CD4-positive, alpha-beta T cell treated with Interleukin-21 for 1 hour (primary cell): Measurements from ENCODE around the gene NAV3.
"Not testable (repeated sequence)": the region's sequence is repeated elsewhere in the genome, so short reads cannot be mapped to it uniquely, and the experiment has no call there.

Experiments used
- DNase-seq: peaks from one replicate; pipeline ENCODE4 v3.0.0-alpha.2; 2020

Gene NAV3

DNA sequence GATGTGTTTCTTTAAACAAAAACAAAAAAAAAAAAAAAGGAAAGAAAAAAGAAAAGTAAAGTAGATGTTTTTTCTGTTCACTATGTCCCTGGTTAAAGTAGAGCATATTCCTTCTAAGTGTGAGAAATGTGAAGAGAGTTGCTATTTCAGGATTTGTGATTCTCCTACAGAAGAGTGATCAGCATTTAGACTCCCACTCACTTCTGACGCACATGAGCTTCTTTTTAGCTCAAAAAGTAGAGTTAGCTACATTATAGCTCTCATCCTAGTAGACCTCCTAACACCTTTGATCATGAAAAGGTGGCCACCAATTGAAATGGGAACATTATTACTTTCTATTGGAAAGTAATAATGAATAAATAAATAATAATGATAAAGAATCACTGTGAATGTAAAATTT, 368.2 kb downstream of the NAV3 start:
- DNase-seq = no peak

DNA sequence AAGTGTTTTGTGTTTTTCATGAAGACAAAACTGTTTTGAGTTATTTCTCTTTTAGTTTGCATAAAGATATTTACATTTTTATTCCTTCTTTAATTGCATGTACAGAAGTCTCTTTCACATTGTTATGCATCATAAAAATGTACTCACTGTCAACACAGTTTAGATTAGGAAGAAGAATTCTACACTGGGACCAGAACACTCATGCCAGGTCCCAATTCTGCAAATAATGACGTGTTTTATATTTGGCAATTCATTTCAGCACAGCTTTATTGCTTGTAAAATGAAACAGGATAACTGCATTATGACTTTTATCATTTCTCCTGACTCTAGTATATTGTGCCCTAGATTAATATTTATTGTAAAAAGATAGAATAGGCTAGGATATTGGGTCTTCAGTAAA, 369.2 kb downstream of the NAV3 start:
- DNase-seq = no peak

DNA sequence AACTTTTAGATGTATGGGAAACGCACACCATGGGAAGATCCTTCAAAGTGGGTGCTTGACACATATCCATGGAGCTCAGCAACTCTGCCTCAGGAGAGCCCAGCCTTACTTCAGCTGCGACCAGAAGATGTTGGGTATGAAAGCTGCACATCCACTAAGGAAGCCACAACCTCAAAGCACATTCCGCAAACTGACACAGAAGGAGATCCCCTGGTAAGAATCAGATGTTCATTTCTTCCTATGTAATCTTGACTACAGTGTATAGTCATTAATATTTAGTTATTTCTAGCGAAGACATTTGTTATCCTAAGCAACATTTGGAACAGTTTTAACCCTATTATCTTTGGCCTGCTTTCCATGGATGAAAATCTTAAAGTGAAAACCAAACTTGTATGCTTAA, 374.2 kb downstream of the NAV3 start:
- no peak for DNase-seq

DNA sequence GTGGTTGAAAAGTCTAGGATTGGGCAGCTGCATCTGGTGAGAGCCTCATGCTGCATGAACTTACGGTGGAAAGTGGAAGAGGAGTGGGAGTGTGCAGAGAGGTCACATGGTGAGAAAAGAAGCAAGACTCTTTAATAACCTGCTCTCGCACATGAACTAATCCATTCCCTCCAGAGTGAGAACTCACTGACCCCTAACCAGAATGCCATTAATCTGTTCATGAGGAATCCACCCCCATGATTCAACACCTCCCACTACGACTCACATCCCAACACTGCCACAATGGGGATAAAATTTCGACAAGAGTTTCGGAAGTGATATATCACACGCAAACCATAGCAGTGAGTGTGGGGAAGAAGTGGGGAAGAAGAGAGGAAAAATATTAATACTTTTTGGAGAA, 377.4 kb downstream of the NAV3 start:
- no peak for DNase-seq

DNA sequence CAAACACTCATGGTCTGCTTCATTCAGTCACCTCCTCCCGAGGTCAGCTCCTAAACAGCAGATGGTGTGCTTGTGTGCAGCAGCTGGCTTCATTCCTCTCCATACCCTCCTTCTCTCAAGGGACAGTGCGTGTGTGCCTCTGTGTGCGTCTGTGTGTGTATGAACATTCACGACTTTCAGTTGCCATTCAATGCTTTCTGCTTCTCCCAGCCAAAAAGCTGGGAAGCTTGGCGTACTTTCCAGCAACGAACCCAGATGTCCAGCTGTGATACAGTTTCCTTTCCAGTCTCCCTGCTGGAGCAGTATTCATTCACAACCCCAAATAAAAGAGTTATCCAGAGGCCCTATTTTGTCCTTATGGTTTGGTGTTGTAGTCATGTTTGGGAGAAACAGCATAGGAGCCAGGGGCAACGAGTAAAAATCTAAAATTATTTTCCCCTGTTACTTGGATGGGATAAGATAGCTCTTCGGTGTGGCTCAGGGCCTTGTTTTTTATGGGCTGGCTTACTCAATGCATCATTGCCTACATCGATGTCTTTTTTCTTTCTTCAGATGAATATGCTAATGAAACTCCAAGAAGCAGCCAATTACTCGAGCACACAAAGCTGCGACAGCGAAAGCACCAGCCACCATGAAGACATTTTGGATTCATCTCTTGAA, 379.3 kb downstream of the NAV3 start:
- no peak for DNase-seq

DNA sequence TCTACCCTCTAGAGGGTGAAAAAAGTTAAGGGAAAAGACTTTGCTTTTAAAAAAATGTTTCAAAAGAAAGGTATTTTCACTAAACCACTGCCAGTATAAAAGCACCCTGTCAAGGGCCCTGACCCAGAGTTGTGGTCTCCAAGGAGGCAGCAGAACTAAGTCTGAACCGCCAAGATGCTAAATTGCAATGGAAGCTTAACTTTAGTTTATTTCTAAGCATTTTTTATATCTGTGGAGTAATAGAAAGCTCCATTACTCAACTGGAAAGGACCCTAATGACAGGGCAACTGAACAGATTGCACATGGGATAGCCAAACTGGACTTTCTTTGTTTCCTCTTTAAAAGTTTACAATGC, 379.8 kb downstream of the NAV3 start:
- no peak for DNase-seq

DNA sequence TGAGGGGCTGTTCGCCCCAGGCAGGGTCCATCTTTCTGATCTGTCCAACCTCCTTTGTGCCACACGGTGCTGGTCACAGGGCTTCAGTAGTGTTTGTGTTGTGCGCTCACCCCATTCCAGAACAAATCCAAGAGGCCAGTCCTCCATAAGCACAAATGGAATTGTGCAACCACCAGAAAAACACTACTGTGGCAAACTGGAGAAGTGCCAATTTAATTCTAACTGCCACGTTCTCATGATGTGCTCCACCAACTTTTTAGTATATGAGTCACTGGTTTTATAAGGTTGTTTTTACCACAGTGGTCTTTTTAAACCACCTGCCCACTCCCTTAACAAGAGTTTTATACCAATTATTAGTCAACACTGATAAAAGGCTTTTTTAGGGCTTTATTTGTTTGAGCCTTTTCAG, 380.2 kb downstream of the NAV3 start:
- DNase-seq = no peak

DNA sequence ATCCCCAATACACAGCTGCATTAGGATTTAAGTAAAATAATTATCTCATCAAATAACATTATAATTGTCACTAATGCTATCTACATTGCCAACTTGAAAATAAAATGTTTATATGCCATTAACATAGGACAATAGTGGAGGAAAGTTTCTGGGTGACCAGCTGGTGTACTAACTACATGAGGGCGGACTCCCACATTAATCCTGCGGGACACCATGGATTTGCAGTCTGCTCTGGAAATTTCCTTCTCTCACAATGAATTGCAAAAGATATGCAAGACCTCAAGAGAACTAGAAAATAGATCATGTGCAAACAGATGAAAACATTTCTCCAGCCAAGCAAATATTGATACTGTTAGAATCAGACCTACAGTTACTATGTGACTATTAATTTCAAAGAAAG, 390.1 kb downstream of the NAV3 start:
- DNase-seq = no peak

DNA sequence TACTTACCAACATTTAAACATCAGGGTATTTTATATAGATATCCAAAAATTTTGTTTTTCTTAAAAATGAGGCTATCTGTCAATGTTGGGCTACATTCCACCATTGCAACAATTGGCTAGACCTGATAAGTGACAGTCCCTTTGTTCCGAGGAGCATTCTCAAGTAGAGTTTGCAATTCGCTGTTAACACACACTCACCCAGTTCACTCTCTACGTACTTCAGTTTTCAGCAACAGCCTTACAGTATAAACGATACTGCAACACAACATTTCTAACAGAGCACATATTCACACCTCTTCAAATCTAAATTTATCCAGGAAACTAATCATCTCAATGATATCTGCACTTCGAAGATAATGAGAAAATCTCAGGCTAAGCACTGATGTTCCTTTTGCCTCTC, 393.5 kb downstream of the NAV3 start:
- no peak for DNase-seq

DNA sequence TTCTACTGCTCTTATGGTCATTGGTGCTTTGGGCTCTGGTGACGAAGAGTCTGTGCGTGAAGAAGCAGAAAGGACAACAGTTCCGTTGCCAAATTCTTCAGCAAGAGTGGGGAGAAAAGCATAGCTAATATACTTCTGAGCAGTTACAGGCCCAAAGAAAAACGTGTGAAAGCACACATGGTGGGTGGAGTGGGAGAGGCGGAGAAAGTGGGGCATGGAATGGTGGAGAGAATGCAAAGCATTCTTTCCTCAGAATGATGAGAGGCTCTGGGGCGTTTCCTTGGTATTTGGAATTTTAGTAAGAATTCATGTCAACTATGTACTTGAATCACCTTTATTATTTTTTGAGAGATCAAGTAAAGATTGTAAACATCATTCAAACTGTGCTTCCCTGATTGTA, 396.1 kb downstream of the NAV3 start:
- no peak for DNase-seq

DNA sequence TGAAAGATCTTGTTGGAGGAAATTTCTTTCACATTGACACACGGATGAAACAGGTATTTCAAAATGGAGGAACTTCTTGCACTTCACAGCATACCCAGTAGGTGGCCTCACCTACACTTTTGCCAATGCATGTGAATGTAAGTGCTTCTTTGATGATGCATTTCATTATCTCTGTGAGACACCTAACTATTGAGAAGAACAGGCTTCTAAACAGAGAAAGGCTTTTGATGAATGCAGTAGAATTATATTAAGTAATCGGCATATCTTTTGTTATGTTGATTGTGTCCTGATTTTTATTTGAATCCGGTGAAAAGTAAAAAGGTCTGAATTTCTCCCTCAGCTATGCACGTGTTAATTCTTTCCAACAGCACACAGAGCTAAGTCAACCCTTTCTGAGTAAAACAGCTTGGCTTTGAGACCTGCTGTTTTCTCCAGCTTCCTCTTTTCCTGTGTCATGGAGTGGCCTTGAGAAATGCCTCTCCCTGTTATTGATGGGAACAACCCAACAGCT, 399.0 kb downstream of the NAV3 start:
- no peak for DNase-seq

DNA sequence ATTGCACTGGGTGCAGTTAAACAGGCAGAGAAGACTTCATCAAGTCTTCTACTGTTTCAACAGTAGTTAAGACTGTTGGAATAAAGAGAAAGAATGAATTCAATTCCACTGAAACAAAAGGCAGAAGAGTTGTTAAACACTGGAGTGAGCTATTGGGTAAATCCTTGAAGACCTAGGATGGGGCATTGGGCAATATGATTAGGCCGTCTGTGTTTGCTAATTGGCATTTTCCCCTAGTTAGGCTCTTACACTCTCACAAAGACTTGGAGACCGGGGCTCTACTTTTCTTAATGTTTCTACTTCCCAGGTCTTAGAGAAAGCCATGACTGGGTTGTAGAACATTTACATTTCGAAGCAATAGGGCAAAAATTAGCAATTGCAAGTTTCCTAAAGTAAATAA, 402.1 kb downstream of the NAV3 start:
- no peak for DNase-seq

DNA sequence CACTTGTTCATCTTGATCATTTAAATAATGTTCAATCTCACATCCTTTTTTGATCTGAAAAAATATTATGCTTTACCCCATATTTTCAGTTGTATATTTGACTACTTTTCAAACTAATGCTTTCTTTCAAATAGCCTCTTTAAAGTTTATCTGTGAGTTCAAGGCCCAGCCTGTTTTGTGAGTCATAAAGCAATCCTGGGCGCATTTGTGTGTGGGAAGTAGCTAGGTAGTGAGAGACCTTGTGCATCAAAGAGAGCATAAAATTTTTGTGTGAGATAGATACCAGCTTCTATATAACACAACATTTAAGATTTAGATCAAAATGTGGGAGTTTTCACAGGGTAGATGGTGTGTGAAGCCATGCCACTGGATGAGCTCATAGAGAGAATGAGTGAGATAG, 405.6 kb downstream of the NAV3 start:
- DNase-seq = no peak

DNA sequence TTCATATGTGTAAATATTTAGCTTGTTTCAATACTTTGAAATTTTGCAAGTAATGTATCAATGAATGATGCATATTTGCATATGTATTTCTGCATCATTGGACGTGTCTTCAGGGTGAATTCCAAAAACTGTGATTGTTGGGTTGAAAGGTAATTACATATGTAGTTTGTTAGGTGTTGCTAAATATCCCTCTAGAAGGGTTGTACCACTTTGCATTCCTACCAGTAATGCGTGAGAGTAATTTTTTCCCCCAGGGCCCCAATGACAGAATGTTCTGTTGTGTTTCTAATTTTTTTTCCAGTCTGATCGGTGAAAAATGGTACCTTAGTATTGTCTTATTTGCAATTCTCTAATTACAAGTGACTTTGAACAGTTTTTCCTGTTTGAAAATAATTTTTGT, 408.9 kb downstream of the NAV3 start:
- DNase-seq = no peak

DNA sequence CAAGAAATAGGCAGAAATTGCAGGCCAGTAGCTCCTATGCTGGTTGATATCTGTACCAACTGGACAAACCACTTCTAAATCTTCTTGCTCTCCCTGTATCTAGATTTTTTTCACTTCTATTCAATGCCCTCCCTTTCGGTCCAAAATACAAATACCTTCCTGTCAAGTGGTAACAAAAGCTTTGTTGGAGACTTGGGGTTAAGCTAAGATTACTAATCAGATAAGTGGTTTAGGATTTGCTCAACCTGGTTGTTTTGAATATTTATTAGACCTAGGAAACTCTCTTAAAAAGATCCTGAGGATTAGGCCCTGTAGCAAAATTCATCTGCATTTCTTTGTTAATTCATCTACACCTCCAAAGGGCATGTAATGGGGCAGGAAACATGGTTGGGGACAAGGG, 410.1 kb downstream of the NAV3 start:
- DNase-seq = no peak

DNA sequence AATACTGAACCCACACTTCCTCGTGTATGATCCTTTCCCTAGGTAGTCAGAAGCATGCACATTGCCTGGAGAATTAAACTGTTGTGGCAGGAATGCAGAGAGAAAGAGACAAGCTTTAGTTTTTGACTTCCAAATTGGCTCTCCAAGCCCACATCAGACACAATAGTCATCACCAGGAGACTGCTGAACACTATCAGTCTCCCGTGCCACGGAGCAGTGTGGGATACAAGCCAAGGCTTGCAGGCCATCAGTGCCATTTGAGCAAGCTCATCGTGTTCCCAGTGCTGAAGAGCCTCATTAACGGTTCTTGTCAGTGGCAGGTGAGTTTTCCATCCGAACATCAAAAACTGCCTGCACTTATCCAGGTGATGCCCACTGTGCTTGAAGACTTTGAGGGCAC, 410.8 kb downstream of the NAV3 start:
- DNase-seq = no peak

DNA sequence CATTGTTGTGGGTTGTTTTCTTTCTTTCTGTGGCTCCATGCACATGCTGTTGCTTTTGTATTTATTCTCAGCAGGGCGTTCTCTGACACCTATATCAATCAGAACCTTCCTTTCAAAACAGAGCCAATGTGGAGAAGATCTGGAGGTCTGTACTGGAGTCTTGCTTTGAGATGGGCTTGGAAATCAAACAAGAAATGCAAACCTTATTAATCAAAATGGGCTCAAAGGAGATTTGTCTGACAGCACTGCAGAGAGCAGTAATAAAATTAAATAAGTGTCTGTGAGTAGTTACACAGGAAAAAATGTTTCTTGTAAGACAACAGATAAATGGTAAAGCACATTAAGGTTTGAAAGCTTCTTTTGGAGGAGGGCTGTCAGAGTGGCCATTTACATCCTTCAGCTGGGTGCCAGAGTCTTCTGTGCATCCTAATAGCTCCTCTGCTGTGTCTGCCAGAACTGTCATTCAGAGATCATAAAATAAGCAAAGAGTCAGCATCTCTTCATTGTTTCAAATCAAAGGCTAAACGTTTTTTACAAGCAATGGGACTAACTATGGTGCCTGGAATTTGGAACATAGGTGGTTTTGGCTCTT, 414.3 kb downstream of the NAV3 start:
- no peak for DNase-seq

DNA sequence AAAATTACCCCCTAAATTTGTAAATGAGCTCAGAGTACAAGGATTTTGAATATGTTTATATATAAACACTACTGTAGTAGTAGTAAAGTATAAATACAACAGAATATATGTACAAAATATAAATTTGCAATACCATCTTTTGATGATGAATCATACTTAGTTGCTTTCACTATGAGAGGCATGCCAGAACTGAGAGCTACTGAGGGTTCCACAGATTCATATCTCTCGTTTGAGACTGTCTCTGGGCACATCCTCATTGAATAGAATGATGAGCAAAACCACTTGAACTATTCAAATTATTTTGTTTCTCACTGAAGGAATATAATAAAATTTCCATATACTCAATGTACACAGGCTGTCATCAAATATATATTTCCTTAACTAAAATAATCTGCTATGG, 417.6 kb downstream of the NAV3 start:
- no peak for DNase-seq

DNA sequence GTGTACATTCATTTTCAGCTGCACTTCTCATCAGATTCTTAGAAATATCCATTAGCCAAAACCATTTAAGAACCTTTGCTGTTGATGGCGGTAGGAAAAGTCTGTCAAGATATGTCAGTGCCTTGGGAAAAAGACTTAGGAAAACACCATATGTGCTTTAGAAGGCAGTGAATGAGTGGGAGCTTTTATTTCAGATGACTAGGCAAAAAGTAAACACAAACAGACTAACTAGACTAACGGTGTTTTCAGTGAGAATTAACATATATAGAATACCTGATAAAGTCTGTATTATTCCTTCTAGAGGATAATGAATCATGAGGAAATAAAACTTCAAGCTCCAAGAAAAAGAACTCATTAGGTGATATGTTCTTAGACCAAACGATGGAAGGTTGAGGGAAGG, 418.9 kb downstream of the NAV3 start:
- DNase-seq = no peak

DNA sequence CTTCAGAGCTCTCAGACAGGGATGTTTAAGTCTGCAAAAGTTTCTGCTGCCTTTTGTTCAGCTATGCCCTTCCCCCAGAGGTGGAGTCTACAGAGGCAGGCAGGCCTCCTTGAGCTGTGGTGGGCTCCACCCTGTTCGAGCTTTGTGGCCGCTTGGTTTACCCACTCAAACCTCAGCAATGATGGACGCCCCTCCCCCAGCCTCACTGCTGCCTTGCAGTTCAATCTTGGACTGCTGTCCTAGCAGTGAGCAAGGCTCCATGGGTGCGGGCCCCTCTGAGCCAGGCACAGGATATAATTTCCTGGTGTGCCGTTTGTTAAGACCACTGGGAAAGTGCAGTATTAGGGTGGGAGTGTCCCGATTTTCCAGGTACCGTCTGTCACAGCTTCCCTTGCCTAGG, 427.0 kb downstream of the NAV3 start:
- DNase-seq = not testable (repeated sequence)

DNA sequence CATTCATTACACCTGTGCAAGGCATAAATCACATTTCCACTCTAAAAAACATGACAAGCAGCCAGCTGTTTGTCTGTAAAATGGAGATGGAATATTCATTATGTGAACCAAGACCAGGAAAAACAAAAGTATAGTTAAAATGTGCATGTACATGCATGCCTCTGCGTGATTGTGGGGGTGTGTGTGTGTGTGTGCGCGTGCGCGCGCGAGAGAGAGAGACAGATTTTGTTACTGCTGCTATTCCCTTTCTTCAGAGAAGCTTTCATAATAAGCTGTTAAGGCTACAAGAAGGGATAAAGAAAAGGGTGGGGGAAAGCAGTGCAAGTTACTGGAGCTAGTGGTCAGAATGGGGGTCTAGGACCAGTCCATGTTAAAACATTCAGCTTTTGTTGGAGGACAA, 430.3 kb downstream of the NAV3 start:
- DNase-seq = no peak

DNA sequence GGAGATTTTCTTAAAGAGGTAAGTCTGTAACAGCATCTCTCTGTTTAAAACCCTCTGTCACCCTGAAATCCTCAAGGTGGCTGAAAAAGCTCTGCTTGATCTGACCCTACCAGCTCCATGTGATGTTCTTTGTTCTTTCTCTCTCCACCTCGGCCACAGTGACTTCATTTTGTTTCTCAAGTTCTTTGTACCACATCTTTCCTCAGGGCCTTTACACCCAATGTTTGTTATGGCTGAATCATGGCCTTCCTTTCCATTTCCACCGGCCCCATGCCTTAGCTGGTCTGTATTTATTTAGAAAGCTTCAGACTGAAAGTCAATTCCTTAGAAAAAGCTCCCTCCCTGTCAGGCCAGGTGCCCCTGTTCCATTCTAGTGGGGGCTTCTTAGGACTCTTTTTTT, 431.2 kb downstream of the NAV3 start:
- DNase-seq = no peak
